ENCODE results near the gene UBE2F. TPM values are rescaled to one million over a fixed set of nuclear protein-coding genes. Genes with fewer than 3 reads are reported as not detected.
"Not testable (repeated sequence)": the region's sequence is repeated elsewhere in the genome, so short reads cannot be mapped to it uniquely, and the experiment has no call there.

The UBE2F gene
- total RNA-seq, 3 donors from 2014 or later = 62.6 to 66.9 (median 64.0) TPM

DNA sequence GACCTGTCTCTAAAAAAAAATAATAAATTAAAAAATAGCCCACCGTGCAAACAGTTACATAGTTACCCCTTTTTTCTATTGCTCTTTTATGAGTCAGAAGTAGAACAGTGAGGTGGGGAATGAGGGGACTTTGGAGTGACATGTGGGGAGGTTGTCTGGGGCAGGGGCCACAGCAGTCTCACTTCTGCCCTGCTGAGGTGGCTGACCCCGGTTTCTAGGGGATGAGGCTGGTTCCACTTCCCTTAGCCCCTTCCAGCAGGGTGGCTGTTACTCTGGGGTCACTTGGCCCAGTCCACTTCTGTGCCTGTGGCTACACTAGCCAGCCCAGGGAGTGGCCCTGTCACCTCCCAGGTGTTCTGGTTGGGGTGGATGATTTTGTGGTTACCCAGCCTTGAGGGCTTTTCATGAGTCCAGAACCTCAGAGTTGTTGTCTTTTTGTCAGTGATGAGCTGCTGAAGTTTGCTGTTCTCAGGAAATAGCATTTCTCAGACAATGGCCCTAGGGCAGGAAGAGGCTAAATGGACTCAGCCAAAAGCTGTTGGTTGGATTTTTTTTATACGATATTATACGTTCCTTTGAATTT is 66.0 kb downstream of the UBE2F start:
- intact Hi-C loops (cut with DNase I; ENCODE audit: low total_unique reads) = no loop called here
- H3K27ac ChIP-seq = no peak overlapping the region
- no peaks in the 10 kb centered on the region for H3K27me3 ChIP-seq
- no peak for DNase-seq (ENCODE audit: low spot score in 2 of 2)
- TF ChIP-seq, protein P1, sequence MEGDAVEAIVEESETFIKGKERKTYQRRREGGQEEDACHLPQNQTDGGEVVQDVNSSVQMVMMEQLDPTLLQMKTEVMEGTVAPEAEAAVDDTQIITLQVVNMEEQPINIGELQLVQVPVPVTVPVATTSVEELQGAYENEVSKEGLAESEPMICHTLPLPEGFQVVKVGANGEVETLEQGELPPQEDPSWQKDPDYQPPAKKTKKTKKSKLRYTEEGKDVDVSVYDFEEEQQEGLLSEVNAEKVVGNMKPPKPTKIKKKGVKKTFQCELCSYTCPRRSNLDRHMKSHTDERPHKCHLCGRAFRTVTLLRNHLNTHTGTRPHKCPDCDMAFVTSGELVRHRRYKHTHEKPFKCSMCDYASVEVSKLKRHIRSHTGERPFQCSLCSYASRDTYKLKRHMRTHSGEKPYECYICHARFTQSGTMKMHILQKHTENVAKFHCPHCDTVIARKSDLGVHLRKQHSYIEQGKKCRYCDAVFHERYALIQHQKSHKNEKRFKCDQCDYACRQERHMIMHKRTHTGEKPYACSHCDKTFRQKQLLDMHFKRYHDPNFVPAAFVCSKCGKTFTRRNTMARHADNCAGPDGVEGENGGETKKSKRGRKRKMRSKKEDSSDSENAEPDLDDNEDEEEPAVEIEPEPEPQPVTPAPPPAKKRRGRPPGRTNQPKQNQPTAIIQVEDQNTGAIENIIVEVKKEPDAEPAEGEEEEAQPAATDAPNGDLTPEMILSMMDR (IDR thresholded peaks at IDR 0.05) = no peak
- TF ChIP-seq POLR2A (IDR thresholded peaks at IDR 0.05) (no peak), POLR2AphosphoS5 (IDR thresholded peaks at IDR 0.05) (no peak)
- H3K36me3 ChIP-seq = no peaks in the 10 kb centered on the region
- H3K4me3 ChIP-seq = no peak overlapping the region
- H3K9me3 ChIP-seq = no peaks in the 10 kb centered on the region
- no peaks in the 10 kb centered on the region for H3K4me1 ChIP-seq

DNA sequence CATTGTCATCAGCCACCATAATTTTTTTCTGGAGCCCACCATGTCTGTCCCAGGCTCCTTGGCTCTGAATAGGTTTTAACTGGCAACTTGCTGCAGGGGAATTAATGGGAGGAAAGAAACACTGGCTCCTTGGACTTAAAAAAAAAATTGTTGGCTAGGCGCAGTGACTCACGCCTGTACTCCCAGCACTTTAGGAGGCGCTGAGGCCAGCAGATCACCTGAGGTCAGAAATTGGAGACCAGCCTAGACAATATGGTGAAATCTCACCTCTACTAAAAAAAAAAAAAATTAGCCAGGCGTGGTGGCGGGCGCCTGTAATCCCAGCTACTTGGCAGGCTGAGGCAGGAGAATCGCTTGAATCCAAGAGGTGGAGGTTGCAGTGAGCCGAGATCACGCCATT is 67.2 kb downstream of the UBE2F start:
- H3K4me3 ChIP-seq; intact Hi-C loops (cut with DNase I; ENCODE audit: low total_unique reads); H3K4me1 ChIP-seq; H3K27me3 ChIP-seq; H3K9me3 ChIP-seq; H3K27ac ChIP-seq; DNase-seq (ENCODE audit: low spot score in 2 of 2); H3K36me3 ChIP-seq: not testable (repeated sequence)

DNA sequence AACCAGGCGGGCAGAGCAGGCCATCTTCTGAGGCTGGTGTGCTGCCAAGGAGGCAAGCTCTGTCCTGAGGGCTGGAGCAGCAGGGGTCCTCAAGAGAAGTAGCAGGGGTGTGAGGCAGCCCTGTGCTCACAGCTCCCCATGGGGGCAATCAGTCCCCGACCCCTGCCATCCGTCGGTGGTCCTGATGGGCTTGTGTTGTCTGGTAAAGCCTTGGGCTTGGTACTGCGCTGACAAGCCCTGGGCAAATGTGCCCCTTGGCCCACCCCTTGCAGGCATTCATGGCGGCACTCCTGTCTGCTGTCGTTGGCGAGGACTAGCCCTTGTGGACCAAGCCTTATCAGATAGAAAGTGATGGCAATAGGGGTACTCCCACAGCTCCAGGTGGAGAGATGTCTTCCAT is 71.4 kb downstream of the UBE2F start:
- TF ChIP-seq POLR2AphosphoS5 (IDR thresholded peaks at IDR 0.05) = no peak
- no peak for TF ChIP-seq POLR2A (IDR thresholded peaks at IDR 0.05)
- TF ChIP-seq, protein P1 (IDR thresholded peaks at IDR 0.05) = no peak
- Histone ChIP-seq H3K4me1 (no peaks in the 10 kb centered on the region), H3K4me3 (no peak overlapping the region), H3K9me3 (no peaks in the 10 kb centered on the region), H3K27ac (no peak overlapping the region), H3K27me3 (no peaks in the 10 kb centered on the region), H3K36me3 (no peaks in the 10 kb centered on the region)
- intact Hi-C loops (cut with DNase I; ENCODE audit: low total_unique reads) = no loop called here
- no peak for DNase-seq (ENCODE audit: low spot score in 2 of 2)

GRCh38 chr2:238039151-238039550 is 72.3 kb downstream of the UBE2F start:
- H3K36me3 ChIP-seq = no peaks in the 10 kb centered on the region
- no peak for DNase-seq (ENCODE audit: low spot score in 2 of 2)
- intact Hi-C loops (cut with DNase I; ENCODE audit: low total_unique reads) = no loop called here
- H3K4me1 ChIP-seq = no peaks in the 10 kb centered on the region
- H3K4me3 ChIP-seq = no peak overlapping the region
- TF ChIP-seq, protein P1 (IDR thresholded peaks at IDR 0.05) = no peak
- TF ChIP-seq POLR2A (IDR thresholded peaks at IDR 0.05) (no peak), POLR2AphosphoS5 (IDR thresholded peaks at IDR 0.05) (no peak)
- H3K27ac ChIP-seq = no peak overlapping the region
- no peaks in the 10 kb centered on the region for H3K9me3 ChIP-seq
- no peaks in the 10 kb centered on the region for H3K27me3 ChIP-seq

DNA sequence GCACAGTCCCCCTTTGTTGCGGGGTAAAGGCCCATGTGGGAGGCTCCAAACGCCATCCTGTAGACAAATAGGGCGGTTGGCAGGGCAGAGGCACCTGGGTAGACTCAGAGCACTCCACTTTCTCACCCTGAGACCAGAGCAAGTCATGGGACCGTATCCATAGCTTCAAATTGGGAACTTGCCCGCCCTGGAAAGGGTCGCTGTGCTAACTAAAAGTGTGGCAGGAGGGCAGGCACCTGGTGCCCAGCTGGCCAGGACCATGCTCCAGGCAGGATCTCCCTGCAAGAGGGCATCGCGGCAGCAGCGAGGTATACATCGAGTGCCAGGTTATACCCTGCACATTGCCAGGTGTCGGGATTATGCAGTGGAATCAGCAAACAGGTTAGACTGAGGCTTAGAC is 73.2 kb downstream of the UBE2F start:
- Histone ChIP-seq H3K27ac (no peak overlapping the region), H3K36me3 (no peaks in the 10 kb centered on the region), H3K9me3 (no peaks in the 10 kb centered on the region), H3K27me3 (no peaks in the 10 kb centered on the region), H3K4me1 (no peaks in the 10 kb centered on the region), H3K4me3 (no peak overlapping the region)
- DNase-seq (ENCODE audit: low spot score in 2 of 2) = no peak
- intact Hi-C loops (cut with DNase I; ENCODE audit: low total_unique reads) = no loop called here
- TF ChIP-seq, protein P1 (IDR thresholded peaks at IDR 0.05) = no peak
- TF ChIP-seq POLR2A (IDR thresholded peaks at IDR 0.05) (no peak), POLR2AphosphoS5 (IDR thresholded peaks at IDR 0.05) (no peak)

DNA sequence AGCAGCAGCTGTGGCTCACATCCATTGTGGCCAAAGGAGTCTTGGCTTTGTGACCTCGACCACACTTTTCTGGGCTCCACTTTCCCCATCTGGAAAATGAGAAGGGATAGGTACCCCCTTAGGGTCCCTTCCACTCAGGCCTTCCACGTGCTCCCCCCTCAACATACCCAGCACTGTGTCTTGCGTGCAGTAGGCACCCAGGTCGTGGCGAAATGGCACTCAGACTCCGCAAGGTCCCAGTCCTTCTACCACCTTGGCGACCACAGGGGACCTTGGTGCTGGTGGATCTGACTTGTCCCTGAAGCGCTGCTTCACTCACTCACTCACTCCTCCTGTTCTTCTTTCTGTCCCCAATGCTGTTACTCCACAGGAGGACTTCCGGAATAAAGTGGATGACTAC is 74.1 kb downstream of the UBE2F start:
- intact Hi-C loops (cut with DNase I; ENCODE audit: low total_unique reads) = no loop called here
- Histone ChIP-seq H3K9me3 (no peaks in the 10 kb centered on the region), H3K4me1 (no peaks in the 10 kb centered on the region), H3K27me3 (no peaks in the 10 kb centered on the region), H3K4me3 (no peak overlapping the region), H3K36me3 (no peaks in the 10 kb centered on the region), H3K27ac (no peak overlapping the region)
- DNase-seq (ENCODE audit: low spot score in 2 of 2) = no peak
- TF ChIP-seq POLR2AphosphoS5 (IDR thresholded peaks at IDR 0.05) = no peak
- TF ChIP-seq POLR2A (IDR thresholded peaks at IDR 0.05) = no peak
- TF ChIP-seq, protein P1 (IDR thresholded peaks at IDR 0.05) = no peak

All from breast epithelium (tissue), 4 donors.